ENCODE results near the gene KCND3. TPM values are rescaled to one million over a fixed set of nuclear protein-coding genes. Genes with fewer than 3 reads are reported as not detected.

KCND3 gene
- total RNA-seq, 6 donors from 2014 or later, result 2.7 to 6.4 (median 5.4) TPM

DNA sequence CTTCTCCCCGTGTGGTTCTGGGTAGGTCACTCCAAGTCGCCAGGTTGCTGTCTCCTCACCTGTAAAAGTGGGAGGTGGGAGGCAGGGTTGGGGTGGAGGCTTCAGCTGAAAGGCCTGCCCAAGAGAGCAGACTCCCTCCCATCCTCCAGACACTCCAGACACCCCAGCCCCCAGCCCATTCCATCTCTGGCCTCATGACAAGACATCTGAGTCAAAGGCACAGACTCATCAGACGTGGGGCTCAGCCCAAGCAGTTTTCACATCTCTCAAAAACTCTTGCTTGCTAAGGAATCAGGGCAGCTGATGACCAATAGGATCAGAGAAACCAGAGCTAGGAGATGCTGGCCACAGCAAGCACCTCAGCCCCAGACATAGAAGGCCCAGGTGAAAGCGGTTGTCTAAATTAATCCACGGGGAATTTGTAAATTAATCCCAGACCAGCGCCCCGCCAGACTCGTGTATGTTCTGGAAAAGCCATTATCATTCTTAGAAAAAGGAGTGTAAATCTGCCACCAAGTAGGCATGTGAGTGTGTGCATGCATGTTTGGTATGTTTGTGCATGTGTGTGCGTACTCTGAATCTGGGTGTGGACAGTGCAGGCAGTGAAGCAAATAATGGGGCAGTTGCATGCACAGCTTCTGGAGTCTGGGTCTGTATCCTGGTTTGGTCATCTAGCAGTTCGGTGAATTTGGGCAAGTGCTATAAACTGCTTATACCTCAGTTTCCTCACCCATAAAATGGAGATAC lies 55.2 kb downstream of the KCND3 start:
- Histone ChIP-seq H3K27me3 (no peaks in the 10 kb centered on the region), H3K36me3 (no peaks in the 10 kb centered on the region), H3K4me1 (no peaks in the 10 kb centered on the region), H3K27ac (no peak overlapping the region), H3K9me3 (no peaks in the 10 kb centered on the region), H3K4me3 (no peak overlapping the region)
- 84 to 90% methylated on average over 10 of the region's 10 CpGs for WGBS, 2 donors
- no peak for TF ChIP-seq POLR2A (IDR thresholded peaks at IDR 0.05)
- TF ChIP-seq EP300 (IDR thresholded peaks at IDR 0.05), result no peak
- TF ChIP-seq POLR2AphosphoS5 (IDR thresholded peaks at IDR 0.05), result no peak
- TF ChIP-seq, protein P1, sequence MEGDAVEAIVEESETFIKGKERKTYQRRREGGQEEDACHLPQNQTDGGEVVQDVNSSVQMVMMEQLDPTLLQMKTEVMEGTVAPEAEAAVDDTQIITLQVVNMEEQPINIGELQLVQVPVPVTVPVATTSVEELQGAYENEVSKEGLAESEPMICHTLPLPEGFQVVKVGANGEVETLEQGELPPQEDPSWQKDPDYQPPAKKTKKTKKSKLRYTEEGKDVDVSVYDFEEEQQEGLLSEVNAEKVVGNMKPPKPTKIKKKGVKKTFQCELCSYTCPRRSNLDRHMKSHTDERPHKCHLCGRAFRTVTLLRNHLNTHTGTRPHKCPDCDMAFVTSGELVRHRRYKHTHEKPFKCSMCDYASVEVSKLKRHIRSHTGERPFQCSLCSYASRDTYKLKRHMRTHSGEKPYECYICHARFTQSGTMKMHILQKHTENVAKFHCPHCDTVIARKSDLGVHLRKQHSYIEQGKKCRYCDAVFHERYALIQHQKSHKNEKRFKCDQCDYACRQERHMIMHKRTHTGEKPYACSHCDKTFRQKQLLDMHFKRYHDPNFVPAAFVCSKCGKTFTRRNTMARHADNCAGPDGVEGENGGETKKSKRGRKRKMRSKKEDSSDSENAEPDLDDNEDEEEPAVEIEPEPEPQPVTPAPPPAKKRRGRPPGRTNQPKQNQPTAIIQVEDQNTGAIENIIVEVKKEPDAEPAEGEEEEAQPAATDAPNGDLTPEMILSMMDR (IDR thresholded peaks at IDR 0.05), result no peak
- ATAC-seq (ENCODE audit: low FRiP score in 2 of 2) (no peak), DNase-seq (no peak)

DNA sequence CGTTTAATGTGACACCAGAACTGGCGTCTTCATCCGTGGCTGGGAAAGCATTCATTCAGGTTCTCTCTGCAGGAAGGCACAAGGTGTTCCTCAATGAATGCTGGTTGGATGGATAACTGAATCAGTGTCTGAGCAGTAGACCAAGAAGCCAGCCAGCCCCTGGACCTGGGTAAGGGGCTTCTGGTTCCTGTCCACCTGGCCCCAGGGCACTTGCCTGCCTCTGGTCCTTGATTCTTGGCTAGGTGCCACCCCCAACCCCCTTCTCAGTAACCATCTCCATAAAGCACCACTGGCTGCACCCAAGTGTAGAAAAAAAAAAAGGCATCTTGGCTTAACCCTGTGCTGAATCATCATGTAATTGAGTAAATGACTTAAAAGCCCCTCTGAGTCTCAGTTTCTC lies 59.1 kb downstream of the KCND3 start:
- Histone ChIP-seq H3K27ac (no peak overlapping the region), H3K4me1 (no peaks in the 10 kb centered on the region), H3K9me3 (no peaks in the 10 kb centered on the region), H3K27me3 (no peaks in the 10 kb centered on the region), H3K36me3 (no peaks in the 10 kb centered on the region), H3K4me3 (no peak overlapping the region)
- DNase-seq (no peak), ATAC-seq (ENCODE audit: low FRiP score in 2 of 2) (no peak)
- 67 to 86% methylated on average over 3 of the region's 3 CpGs for WGBS, 2 donors
- TF ChIP-seq, protein P1 (IDR thresholded peaks at IDR 0.05), result no peak
- TF ChIP-seq EP300 (IDR thresholded peaks at IDR 0.05) (no peak), POLR2AphosphoS5 (IDR thresholded peaks at IDR 0.05) (no peak), POLR2A (IDR thresholded peaks at IDR 0.05) (no peak)

DNA sequence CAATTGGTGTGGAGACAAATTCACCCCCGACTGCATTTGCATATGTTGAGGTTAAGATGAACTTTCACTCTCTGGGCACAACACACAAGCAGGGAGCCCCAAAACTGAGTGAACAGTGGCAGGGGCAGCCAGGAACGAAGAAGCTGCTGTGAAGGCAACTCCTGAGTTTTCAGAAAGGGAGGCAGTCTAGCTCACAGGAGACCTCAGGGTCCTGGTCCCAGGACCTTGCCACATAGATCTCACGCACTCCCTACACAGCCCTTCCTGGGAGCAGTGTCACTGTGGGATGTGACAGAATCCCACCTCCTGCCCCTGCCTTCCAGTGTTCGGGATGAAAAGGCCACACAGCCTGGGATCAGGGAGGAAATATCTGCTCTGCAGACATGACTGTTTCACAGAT lies 60.9 kb downstream of the KCND3 start:
- Histone ChIP-seq H3K4me1 (no peaks in the 10 kb centered on the region), H3K9me3 (no peaks in the 10 kb centered on the region), H3K4me3 (no peak overlapping the region), H3K27me3 (no peaks in the 10 kb centered on the region), H3K27ac (no peak overlapping the region), H3K36me3 (no peaks in the 10 kb centered on the region)
- 86 to 89% methylated on average over 4 of the region's 4 CpGs for WGBS, 2 donors
- no peak for ATAC-seq (ENCODE audit: low FRiP score in 2 of 2)
- TF ChIP-seq POLR2AphosphoS5 (IDR thresholded peaks at IDR 0.05), result no peak
- TF ChIP-seq POLR2A (IDR thresholded peaks at IDR 0.05), result no peak
- TF ChIP-seq EP300 (IDR thresholded peaks at IDR 0.05), result no peak
- TF ChIP-seq, protein P1 (IDR thresholded peaks at IDR 0.05), result no peak
- DNase-seq, result no peak

DNA sequence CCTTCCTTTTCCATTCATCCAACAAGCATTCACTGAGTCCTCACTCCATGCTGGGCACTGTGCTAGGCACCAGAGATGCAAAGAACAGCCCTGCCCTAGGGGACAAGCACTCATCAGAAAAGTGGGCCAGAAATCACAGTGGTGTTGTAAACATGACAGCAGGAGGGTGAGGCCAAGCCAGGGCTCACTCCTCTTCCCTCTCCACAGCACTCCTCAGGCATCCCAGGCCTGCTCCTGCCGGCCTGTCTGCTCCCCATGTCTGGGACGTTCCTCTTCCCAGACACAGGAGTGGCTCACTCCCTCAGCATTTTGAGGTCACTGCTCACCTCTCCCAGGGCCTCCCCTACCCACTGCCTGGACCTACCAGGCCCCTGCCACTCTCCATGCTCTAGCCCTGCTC lies 61.8 kb downstream of the KCND3 start:
- no peaks in the 10 kb centered on the region for H3K4me1 ChIP-seq
- no peak overlapping the region for H3K4me3 ChIP-seq
- WGBS, 2 donors, result 74 to 79% methylated on average over 2 of the region's 2 CpGs
- ATAC-seq (ENCODE audit: low FRiP score in 2 of 2), result no peak
- H3K27me3 ChIP-seq, result no peaks in the 10 kb centered on the region
- H3K36me3 ChIP-seq, result no peaks in the 10 kb centered on the region
- DNase-seq, result no peak
- H3K27ac ChIP-seq, result no peak overlapping the region
- TF ChIP-seq POLR2AphosphoS5 (IDR thresholded peaks at IDR 0.05), result no peak
- TF ChIP-seq EP300 (IDR thresholded peaks at IDR 0.05), result no peak
- TF ChIP-seq, protein P1 (IDR thresholded peaks at IDR 0.05), result no peak
- TF ChIP-seq POLR2A (IDR thresholded peaks at IDR 0.05), result no peak
- no peaks in the 10 kb centered on the region for H3K9me3 ChIP-seq

DNA sequence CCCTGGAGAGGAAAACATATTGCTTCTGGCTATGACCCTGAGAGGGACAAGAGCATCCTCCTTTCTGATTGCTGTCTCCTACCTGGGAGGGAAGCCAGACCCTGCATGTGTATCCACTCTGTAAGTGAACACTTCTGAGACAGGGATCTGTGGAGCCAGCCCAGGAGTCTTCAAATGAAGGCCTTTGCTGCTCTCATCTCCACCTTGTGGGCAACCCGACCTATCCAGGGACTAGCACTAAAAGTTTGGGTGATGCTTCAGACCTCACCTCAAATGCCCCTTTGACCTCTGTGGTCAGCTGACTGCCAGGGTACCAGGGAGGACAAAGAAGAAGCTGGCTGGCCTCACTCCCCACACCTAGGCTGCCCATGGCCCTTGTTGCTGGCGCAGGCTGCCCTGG lies 64.7 kb downstream of the KCND3 start:
- DNase-seq (no peak), ATAC-seq (ENCODE audit: low FRiP score in 2 of 2) (no peak)
- WGBS, 2 donors, result 80 to 91% methylated on average over 1 to 2 of the region's 2 CpGs
- TF ChIP-seq POLR2A (IDR thresholded peaks at IDR 0.05) (no peak), POLR2AphosphoS5 (IDR thresholded peaks at IDR 0.05) (no peak), EP300 (IDR thresholded peaks at IDR 0.05) (no peak)
- TF ChIP-seq, protein P1 (IDR thresholded peaks at IDR 0.05), result no peak
- Histone ChIP-seq H3K36me3 (no peaks in the 10 kb centered on the region), H3K4me1 (peaks cover 0 to 10% (median 2%) of the 10 kb centered on the region in 4 donors), H3K9me3 (no peaks in the 10 kb centered on the region), H3K27ac (no peak overlapping the region), H3K4me3 (no peak overlapping the region), H3K27me3 (no peaks in the 10 kb centered on the region)

All from upper lobe of left lung (tissue), 6 donors.